Measurements from ENCODE around the gene ZNF579. TPM values are rescaled to one million over a fixed set of nuclear protein-coding genes. Genes with fewer than 3 reads are reported as not detected.

The ZNF579 gene
- total and polyA plus RNA-seq, 8 donors = 6.5 to 16.1 (median 9.4) TPM

GRCh38 chr19:55616395-55616875 is 35.8 kb upstream of the ZNF579 start:
- H3K9me3 ChIP-seq = no peaks in the 10 kb centered on the region
- TF ChIP-seq CTCF (IDR thresholded peaks at IDR 0.05) = no peak
- H3K4me3 ChIP-seq = no peak overlapping the region
- no peak for FAIRE-seq
- peaks cover 0 to 23% (median 0%) of the 10 kb centered on the region in 3 donors for H3K36me3 ChIP-seq
- H3K4me1 ChIP-seq = no peaks in the 10 kb centered on the region
- DNase-seq = no peak
- ATAC-seq = no peak
- 97 to 99% methylated on average over 38 of the region's 38 CpGs for WGBS, 2 donors
- H3K27ac ChIP-seq = no peak overlapping the region
- intact Hi-C loops (cut with DNase I) = no loop called here
- H3K27me3 ChIP-seq = no peaks in the 10 kb centered on the region

GRCh38 chr19:55615543-55616394 is 35.1 kb upstream of the ZNF579 start:
- no peaks in the 10 kb centered on the region for H3K27me3 ChIP-seq
- no peak overlapping the region for H3K4me3 ChIP-seq
- DNase-seq = no peak
- no peak overlapping the region for H3K27ac ChIP-seq
- no peaks in the 10 kb centered on the region for H3K4me1 ChIP-seq
- H3K9me3 ChIP-seq = no peaks in the 10 kb centered on the region
- TF ChIP-seq CTCF (IDR thresholded peaks at IDR 0.05) = no peak
- H3K36me3 ChIP-seq = peaks cover 0 to 23% (median 0%) of the 10 kb centered on the region in 3 donors
- FAIRE-seq = no peak
- intact Hi-C loops (cut with DNase I) = no loop called here
- WGBS, 2 donors = 96 to 97% methylated on average over 87 to 88 of the region's 88 CpGs
- no peak for ATAC-seq

- Histone ChIP-seq H3K9me3 (no peaks in the 10 kb centered on the region), H3K4me1 (no peaks in the 10 kb centered on the region), H3K36me3 (peaks cover 0 to 23% (median 0%) of the 10 kb centered on the region in 3 donors), H3K27ac (no peak overlapping the region), H3K4me3 (no peak overlapping the region), H3K27me3 (no peaks in the 10 kb centered on the region)
- no peak for FAIRE-seq
- TF ChIP-seq CTCF (IDR thresholded peaks at IDR 0.05) = no peak
- intact Hi-C loops (cut with DNase I) = no loop called here
- WGBS, 2 donors = 96 to 97% methylated on average over 88 to 98 of the region's 98 CpGs
- ATAC-seq = no peak
- no peak for DNase-seq
These were observed 34.3 kb upstream of the ZNF579 start for GRCh38 chr19:55614711-55615542.

- Histone ChIP-seq H3K9me3 (no peaks in the 10 kb centered on the region), H3K4me1 (no peaks in the 10 kb centered on the region), H3K36me3 (peaks cover 0 to 23% (median 0%) of the 10 kb centered on the region in 3 donors), H3K27ac (no peak overlapping the region), H3K4me3 (no peak overlapping the region), H3K27me3 (no peaks in the 10 kb centered on the region)
- FAIRE-seq (no peak), ATAC-seq (no peak), DNase-seq (peak in 2 of 6 donors; percentile 34 to 70)
- intact Hi-C loops (cut with DNase I) = no loop called here
- TF ChIP-seq CTCF (IDR thresholded peaks at IDR 0.05) = no peak
- 94% methylated on average over 69 to 75 of the region's 75 CpGs for WGBS, 2 donors
These were observed 33.5 kb upstream of the ZNF579 start for GRCh38 chr19:55613930-55614710.
